DLD1 (cell line): ENCODE data around the gene HSPB6.

ENCODE experiments used
- in situ Hi-C: cut with HindIII; loops from 2 replicates; pipeline ENCODE4 v1.10.0; 2017; ENCODE audit warnings: low sequenced_read_pairs

Gene HSPB6

DNA sequence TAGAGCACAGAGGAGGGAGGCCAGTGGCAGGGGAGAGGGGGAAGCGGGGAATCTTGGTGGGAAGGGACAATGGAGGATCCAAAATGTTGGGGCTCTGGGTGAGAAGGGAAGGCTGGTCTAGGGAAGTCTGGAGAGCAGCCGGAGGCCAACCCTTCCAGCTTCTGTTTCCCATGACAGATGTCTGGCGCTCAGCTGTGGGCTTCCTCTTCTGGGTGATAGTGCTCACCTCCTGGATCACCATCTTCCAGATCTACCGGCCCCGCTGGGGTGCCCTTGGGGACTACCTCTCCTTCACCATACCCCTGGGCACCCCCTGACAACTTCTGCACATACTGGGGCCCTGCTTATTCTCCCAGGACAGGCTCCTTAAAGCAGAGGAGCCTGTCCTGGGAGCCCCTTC, 10.3 kb downstream of the HSPB6 start:
- in situ Hi-C loops: no loop called here

DNA sequence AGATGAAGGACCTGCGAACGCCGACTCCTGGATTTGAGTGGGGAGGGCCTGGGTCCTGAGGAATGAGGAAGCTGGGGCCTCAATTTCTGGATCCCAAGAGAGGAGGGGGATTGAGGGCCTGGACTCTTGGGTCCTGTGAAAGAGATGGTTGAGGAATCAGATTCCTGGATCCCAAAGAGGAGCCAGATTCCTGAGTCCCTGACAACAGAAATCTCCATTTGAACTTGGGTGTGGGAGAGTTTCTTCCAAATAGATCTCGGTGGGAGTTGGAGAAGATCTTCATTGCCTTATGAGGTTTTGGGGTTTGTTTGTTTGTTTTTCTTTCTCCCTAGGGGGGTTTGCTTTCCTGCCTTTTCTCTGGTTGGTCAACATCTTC, 10.8 kb downstream of the HSPB6 start:
- in situ Hi-C loops: no loop called here

DNA sequence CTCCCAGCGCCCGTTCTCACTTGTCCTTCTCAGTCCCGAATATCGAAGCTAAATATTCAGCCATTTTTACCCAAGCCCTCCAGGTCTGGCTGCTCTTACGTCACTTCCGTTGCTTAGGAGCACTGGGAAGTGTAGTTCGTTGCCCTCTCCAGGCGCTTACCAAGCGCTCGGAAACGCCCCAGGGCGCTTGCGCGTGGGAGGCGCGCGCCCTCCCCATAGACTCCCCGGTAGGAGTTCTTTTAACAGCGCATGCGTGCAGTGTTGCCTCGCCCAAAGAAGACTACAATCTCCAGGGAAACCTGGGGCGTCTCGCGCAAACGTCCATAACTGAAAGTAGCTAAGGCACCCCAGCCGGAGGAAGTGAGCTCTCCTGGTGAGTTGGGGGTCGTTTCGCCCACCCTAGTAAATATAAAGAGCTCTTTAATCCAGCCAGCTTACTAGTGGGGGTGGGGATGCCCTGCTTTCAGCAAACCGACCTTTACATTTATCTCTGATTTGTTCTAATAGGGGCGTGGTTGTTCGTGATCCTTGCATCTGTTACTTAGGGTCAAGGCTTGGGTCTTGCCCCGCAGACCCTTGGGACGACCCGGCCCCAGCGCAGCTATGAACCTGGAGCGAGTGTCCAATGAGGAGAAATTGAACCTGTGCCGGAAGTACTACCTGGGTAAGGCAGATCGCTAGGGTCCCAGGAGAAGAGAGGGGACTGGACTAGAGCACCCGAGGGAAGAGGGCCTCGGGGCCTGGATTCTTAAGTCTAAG, 11.3 kb downstream of the HSPB6 start, which contains the start of the genes PSENEN and U2AF1L4:
Gene PSENEN, plus strand, starts transcription at position 324 of the 759 bp plus-strand sequence. Its CDS starts 280 bp downstream, at position 604.
Gene U2AF1L4, minus strand, starts transcription at position 91 of the 759 bp plus-strand sequence. Its CDS starts 27 bp downstream, at position 64.
- in situ Hi-C loops: no loop called here

DNA sequence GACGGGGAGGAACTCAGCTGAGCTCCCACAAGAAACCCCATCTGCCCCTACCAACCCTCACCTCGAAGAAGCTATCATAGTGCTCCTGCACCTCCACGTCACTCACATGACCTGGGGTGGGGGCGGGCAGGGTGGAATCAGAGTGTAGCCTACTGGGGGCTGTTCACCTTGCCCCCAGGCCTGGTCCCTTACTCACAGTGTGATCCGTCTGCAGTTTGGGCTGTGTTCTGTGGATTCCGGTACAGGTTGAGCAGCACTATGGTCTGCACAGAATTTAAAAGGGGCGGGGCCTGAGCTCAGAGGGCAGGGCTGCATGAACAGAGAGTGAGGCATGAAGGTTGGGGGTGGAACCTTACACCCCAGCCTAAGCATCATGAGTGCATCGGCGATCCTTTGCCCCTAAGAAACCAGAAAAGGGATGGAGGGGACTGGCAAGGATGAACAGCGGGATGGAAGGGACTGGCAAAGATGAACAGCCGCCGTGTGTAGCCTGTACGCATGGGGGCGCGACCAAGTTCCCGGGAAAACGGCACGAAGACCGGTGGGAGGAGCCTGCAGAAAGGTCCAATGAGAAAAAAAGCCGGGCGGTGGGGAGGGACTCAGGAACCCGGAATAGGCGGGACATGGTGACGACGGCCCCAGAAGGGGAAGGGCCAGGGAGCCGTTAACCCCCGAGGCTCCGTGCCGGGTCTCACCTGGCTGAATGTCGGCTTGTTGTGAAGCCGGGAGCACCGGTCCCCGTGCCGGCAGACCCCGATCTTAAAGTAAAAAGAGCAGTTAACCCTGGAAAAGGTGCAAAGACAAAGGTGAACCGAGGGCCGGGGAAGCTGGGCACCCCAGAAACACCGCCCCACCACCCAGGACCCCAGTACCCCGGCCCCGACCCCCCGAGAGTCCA, 12.2 kb downstream of the HSPB6 start:
- in situ Hi-C loops: no loop called here

DNA sequence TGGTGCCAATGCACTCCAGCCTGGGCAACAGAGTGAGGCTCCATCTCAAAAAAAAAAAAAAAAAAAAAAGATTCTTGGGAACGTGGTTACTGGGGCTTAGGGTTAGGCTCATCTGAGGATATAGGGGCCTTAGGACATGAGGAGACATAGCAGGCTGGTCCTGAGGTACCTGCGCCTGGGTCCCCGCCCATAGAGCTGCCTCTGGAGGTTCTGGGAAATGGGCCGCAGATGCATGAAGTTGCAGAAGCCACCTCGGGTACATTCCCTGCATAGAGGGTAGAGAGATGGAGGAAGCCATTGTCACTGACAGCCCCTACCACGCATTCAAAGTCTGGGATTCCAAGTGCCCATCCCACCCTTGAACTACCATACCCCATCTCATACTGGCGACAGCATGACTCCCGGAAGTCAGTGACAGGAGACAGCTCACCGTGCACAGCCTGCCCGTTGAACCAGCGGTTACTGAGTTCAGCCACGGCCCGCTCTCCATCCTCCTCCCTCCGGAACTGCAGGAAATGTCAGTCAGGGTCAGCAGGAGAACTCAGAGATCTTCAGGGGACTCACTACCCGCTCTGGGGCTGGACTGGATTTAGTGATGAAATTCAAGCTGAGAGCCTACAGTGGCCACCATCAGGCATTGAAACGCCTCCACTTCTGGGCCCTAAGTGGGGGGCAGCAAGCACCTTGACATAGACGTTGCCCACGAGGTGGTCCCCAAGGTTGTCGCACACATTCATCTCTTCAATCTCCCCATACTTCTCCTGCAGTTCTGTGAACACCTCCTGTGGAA, 13.0 kb downstream of the HSPB6 start:
- in situ Hi-C loops: no loop called here

DNA sequence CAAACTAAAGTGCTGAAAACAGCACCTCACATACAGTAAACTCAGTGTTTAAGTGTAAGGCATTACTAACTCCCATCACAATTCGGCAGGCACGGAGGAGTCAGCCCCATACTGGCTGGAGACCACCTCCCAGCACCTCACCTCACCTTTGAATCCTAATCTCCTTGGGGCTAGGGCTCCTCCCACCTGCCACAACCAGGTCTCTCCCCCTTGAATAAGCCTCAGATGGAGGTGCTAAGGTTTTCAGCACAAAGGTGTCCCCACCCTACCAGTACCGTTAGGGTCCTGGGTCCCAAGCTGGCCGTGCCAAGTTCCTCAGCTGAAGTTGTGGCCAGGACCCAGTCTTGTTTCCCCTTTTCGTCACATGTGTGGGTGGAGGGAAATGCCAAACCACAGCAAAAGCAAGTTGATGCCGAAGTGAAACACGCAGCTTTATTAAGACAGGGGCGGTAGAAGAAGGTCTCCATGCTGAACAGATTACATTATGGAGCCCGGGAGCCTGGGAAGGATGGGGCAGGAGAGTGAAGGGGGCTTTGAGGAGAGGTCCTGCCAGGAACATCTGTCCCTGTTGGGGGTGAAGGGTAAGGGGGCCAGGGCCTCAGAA, 14.6 kb downstream of the HSPB6 start, which contains the start of gene IGFLR1:
Gene IGFLR1, minus strand, starts transcription at position 332 of the 604 bp plus-strand sequence. CDS start 1,272 bp downstream, outside the sequence.
- in situ Hi-C loops: no loop called here

DNA sequence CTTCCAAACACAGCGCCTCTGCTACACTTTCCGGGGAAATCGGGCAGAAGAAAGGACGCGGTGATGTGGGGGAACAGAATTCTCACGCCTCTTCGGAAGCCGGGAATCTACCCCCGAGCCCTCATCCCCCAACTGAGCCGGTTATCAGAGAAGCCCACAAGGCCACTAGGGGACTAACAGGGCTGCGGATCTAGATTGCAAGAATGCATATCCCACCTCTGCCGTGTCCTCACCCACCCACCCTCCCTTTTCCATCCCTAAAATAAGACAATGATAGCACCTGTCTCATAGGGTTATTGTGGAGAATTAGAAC, 15.7 kb downstream of the HSPB6 start:
- in situ Hi-C loops: no loop called here

DNA sequence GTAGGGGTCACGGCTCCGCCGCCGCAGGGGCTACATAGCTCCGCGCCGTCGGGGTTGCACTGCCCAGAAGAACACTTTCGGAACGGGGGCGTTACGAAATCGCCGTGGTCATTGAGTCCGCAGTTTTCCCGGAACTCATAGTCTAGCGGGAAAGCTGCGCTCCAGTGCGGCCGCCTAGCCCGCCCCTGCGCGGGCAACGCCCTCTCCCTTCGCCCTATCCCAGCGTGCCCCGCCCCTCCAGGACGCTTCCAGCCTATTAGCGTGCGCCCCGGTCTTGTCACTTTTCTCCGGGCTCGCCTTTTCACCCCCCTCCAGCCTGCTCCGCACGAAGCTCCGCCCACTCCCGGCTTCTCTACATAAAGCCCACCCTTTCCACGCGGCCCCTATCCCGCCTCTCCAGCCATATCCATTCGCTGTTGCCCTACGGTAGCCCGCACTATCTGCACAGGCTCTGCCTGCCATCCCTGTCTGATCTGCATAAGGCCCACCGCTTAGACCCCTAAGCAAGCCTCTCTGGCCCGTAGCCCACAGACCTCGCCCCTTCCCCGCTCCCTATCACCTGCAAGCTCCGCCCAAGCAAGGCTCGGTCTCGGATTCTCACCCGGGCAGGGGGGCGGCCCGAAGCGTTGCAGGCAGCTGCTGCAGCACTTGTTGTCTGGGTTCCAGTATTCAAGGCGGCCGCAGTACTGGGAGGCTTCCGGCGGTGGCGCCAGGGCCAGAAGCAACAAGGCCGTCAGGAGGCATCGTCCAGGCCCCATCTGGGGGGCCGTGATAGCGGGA, 16.2 kb downstream of the HSPB6 start:
- in situ Hi-C loops: no loop called here

DNA sequence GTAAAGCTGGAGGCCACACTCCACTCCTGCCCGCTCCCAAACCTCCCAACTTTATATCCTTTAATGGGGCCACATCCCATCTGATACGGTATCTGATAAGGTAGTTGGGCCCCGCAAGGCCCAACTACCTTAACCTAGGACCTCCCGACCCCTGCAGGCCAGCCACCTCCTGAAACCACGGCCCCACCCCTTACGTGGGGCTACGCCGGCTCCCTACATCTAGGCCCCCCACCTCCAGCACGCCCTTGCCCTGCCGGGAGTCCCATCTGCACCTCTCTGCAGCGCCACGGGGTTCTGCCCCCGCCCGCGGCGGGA, 16.8 kb downstream of the HSPB6 start:
- in situ Hi-C loops: no loop called here

DNA sequence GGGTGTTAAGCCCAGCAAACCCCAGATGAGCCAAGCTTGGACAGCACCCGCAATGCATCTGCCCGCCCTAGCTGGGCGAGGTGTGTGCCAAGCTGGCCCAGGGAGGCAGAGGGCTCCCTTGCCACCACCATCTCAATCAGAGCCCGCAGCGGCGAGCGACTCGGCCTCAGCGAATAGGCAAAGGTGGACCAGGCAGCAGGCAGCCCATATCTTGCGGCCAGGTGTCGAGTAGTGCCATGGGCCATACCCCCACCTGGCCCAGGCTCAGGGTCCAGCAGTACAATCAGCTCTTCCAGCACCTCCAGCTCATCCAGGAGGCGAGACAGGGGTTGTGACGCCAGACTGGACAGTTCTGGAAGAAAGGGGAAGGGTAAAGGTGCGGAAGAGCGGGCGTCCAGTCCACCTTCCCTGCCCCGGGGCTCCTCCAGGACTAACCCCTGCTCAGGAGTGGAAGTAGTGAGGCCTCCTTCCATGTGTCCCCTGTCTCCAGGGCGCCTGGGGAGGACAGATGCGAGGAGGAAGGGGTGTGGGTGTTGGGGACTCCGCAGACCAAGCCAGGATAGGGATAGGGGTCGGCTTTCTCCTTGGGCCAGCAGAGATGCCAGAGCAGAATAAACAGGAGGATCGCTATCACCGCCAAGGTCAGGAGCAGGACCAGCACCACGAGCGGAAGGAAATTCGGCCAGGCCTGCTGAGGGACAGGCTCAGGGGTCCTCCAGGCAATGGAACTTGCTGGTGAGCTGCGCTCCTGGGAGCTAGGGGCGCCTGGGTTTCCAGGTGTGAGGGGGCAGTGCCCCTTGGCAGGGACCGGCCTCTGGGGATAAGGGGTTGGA, 17.3 kb downstream of the HSPB6 start:
- in situ Hi-C loops: no loop called here

DNA sequence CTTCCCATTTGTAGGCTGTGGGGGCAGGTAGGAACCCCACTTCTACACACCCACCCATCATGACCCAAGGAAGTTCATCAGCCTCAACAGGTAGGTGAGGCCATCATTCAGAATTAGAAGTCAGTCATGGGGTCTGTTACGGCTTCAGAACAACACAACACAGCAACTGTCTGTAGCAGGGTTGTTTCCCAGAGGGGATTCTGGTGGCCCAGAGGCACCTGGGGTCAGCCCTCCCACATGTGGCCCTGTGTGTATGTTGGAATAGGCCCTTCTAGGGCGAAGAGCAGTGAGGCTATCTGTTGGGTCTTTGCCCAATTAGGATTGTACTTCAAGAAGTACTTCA, 18.0 kb downstream of the HSPB6 start:
- in situ Hi-C loops: no loop called here

DNA sequence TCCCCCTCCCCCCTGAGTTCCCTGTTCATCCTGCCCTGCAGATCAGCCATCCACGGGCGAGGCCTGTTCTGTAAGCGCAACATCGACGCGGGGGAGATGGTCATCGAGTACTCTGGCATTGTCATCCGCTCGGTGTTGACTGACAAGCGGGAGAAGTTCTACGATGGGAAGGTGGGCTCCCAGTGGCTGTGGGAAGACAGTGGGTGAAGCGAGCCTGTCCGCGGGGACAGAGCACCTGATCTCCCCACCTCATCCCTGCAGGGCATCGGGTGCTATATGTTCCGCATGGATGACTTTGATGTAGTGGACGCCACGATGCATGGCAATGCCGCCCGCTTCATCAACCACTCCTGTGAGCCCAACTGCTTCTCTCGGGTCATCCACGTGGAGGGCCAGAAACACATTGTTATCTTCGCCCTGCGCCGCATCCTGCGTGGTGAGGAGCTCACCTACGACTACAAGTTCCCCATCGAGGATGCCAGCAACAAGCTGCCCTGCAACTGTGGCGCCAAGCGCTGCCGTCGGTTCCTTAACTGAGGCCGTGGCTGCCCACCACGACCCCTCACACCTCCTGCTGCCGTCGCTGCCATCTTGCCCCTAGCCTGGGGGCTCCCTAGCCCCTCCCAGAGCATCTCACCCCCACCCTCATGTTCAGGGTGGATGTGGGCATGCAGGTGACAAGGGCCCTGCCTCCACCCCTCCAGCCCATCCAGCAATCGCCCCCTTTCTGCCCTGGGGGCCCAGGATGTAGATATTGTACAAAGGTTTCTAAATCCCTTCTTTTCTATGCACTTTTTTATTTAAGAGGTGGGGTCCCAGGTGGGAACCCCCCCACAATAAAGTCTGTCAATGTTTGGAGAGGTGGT, 18.6 kb downstream of the HSPB6 start:
- in situ Hi-C loops: no loop called here

DNA sequence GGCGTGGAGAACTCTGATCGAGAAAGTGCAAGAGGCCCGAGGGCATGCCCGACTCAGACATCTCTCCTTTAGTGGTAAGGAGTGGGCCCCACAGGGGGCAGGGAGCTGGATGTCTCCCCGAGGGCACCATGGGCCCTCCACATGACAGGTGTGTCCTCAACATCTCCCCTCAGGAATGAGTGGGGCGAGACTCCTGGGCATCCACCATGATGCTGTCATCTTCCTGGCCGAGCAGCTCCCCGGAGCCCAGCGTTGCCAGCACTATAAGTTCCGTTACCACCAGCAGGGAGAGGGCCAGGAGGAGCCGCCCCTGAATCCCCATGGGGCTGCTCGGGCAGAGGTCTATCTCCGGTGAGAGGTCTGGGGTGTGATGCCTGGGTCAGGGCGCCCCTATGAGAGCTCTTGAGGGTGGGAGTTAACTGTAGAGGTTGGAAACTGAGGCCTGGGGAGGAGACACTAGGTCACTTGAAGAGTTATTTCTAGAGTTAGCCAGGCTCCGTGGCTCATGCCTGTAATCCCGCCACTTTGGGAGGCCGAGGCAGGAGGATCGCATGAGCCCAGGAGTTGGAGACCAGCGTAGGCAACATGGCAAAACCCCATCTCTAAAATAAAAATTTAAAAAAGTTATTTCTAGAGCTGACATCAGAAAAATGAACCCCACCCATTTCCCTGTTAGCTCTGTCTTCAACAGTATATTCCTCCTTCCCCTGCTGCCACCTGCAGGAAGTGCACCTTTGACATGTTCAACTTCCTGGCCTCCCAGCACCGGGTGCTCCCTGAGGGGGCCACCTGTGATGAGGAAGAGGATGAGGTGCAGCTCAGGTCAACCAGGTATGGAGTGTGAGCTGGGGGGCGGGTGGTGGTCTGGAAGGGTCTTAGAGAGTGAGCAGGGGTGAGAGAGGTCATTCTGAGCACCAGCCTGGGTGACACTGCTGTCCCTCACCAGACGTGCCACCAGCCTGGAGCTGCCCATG, 19.6 kb downstream of the HSPB6 start:
- in situ Hi-C loops: no loop called here

DNA sequence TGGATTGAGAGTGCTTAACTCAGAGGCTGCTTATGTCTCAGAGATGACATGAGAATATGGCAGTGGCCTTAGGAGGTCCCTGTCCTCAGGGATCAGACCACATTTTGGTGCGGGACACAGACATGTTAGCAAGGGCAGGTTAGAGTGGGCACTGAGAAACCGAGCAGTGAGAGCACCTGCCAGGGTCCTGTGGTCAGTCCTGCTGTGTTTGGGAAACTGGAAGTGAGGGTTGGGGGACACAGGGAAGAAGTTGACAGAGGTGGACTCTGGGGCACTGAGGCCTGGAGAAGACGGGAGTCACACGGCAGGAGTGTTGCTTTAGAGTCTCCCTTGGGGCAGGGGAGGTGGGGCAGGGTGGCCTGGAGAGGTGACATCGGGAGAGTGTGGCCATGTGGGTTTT, 21.9 kb downstream of the HSPB6 start:
- in situ Hi-C loops: no loop called here

DNA sequence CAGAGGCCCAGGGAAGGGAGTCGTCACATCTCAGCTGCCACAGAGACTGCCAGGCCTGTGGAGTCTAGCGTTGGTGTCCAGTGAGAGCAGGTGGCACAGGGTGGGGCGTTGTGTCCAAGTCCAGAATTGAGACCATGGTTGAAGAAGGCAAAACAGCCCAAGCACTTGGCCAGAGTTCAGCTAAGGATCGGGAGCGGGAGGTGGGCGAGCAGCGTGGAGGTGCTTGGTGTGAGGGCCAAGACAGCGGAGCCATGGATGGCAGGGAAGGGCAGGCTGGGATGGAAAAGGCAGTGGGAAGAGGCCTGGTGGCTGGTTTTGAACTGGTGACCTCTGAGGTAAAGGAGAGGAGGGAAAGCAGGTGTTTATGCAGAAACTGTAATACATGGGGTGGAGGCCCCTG, 22.6 kb downstream of the HSPB6 start:
- in situ Hi-C loops: no loop called here

DNA sequence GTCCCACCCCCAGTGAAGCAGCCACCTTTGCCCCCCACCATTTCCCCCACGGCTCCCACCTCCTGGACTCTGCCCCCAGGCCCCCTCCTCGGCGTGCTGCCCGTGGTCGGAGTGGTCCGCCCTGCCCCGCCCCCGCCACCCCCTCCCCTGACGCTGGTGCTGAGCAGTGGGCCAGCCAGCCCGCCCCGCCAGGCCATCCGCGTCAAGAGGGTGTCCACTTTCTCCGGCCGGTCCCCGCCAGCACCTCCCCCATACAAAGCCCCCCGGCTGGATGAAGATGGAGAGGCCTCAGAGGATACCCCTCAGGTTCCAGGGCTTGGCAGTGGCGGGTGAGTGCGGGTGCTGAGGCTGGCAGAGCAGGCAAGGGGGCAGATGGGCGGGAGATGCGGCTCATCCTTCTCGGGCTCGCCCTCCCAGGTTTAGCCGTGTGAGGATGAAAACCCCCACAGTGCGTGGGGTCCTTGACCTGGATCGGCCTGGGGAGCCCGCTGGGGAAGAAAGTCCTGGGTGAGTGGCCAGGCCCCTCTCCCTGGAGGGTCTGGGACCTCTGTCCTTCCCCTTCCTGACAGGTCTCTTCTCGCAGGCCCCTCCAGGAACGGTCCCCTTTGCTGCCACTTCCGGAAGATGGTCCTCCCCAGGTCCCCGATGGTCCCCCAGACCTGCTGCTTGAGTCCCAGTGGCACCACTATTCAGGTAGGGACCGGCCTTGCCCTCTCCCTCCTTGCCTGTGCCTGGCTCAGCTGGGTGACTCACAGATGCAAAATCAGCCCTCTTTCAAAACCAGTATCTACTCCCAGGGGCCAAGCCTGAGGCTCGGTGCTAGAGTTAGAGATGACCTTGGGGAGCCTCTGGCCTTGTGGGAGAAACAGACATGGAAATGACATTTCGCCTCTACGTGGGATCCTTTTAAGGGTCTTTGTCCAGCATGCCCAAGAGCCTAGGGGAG, 23.4 kb downstream of the HSPB6 start:
- in situ Hi-C loops: no loop called here
